Loucy (cell line): ENCODE results near the gene SGPP1.

Experiments used
- H2AFZ ChIP-seq: fragments of 200-600 bp; sonication (generic); 2 replicates; pipeline ENCODE4 v1.6.0; 2016; ENCODE audit warnings: antibody characterized with exemption, mild to moderate bottlenecking, low read length, moderate library complexity
- H3F3A ChIP-seq: fragments of 200-600 bp; 2 replicates; pipeline ENCODE4 v1.6.0; 2016; ENCODE audit warnings: antibody characterized with exemption, low read depth, mild to moderate bottlenecking
- H3K27me3 ChIP-seq: fragments of 200-600 bp; sonication (generic); 2 replicates; pipeline ENCODE4 v1.6.1; 2014; ENCODE audit warnings: low read length, mild to moderate bottlenecking; ENCODE audit not compliant: insufficient read depth, poor library complexity, severe bottlenecking
- H3K36me3 ChIP-seq: fragments of 200-600 bp; sonication (generic); 2 replicates; pipeline ENCODE4 v1.6.1; 2016; ENCODE audit warnings: low read length; ENCODE audit not compliant: insufficient read depth
- H3K4me1 ChIP-seq: fragments of 200-600 bp; sonication (generic); 2 replicates; pipeline ENCODE4 v1.5.1; 2014; ENCODE audit warnings: low read length, mild to moderate bottlenecking; ENCODE audit not compliant: insufficient read depth, poor library complexity, severe bottlenecking
- H3K4me2 ChIP-seq: fragments of 200-600 bp; sonication (generic); 2 replicates; pipeline ENCODE4 v1.6.0; 2014; ENCODE audit warnings: antibody characterized with exemption, low read length, low read depth, mild to moderate bottlenecking; ENCODE audit not compliant: poor library complexity, severe bottlenecking
- H3K4me3 ChIP-seq: fragments of 200-600 bp; sonication (generic); 2 replicates; pipeline ENCODE4 v1.5.1; 2014; ENCODE audit warnings: low read length, mild to moderate bottlenecking, mixed read lengths; ENCODE audit not compliant: poor library complexity, severe bottlenecking
- H3K79me2 ChIP-seq: fragments of 200-600 bp; sonication (generic); 2 replicates; pipeline ENCODE4 v1.6.1; 2014; ENCODE audit warnings: low read length; ENCODE audit not compliant: insufficient read depth
- H3K9ac ChIP-seq: fragments of 200-600 bp; sonication (generic); 2 replicates; pipeline ENCODE4 v1.6.0; 2014; ENCODE audit warnings: mild to moderate bottlenecking, low read depth, low read length, moderate library complexity; ENCODE audit not compliant: poor library complexity, severe bottlenecking
- H3K9me2 ChIP-seq: fragments of 200-600 bp; sonication (generic); replicated peaks from 2 replicates; pipeline ENCODE4 v1.6.1; 2016; ENCODE audit warnings: low read depth, low read length, mixed read lengths
- H3K9me3 ChIP-seq: fragments of 200-600 bp; sonication (generic); 2 replicates; pipeline ENCODE4 v1.6.1; 2014; ENCODE audit warnings: mild to moderate bottlenecking, antibody characterized with exemption, low read length, low read depth; ENCODE audit not compliant: insufficient read depth
- H4K20me1 ChIP-seq: fragments of 200-600 bp; sonication (generic); 2 replicates; pipeline ENCODE4 v1.6.0; 2014; ENCODE audit warnings: antibody characterized with exemption, low read length, mild to moderate bottlenecking; ENCODE audit not compliant: insufficient read depth, poor library complexity, severe bottlenecking
- EZH2phosphoT487 ChIP-seq: fragments of 200-600 bp; IDR thresholded peaks from 2 replicates; pipeline ENCODE4 v1.6.1; 2018; ENCODE audit warnings: antibody characterized with exemption, mild to moderate bottlenecking, moderate library complexity, borderline replicate concordance
- TF ChIP-seq, protein P1 (sequence below): fragments of 200-600 bp; sonication (generic); conservative IDR thresholded peaks from 2 replicates; pipeline ENCODE4 v1.5.1; 2014; ENCODE audit warnings: mild to moderate bottlenecking, antibody characterized with exemption, low read length

SGPP1 gene

DNA sequence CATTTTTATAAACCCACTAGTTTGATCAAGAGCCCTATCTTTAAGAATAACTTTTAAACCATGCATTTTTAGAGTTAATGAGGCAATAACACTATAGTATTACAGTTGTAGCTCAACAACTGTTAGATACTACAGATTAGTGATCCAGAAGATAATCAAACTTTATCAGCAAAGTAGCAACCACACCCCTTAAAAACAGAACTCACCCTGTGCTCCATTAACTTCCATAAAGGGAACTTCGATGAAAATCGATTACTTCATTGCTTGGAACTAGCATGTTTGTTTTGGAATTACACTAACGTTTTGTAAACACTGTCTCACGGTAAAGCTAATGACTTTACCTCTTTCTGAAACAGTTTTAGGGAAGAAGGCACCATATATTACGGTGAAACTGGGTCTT, 1.4 kb downstream of the SGPP1 start:
- peak overlapping the region; percentile 94 for H2AFZ ChIP-seq
- H3K4me1 ChIP-seq, result peaks cover 35% of the 10 kb centered on the region
- no peaks in the 10 kb centered on the region for H3K27me3 ChIP-seq
- peak overlapping the region; percentile 77 for H3K4me3 ChIP-seq
- no peaks in the 10 kb centered on the region for H3K36me3 ChIP-seq
- no peaks in the 10 kb centered on the region for H3F3A ChIP-seq
- H4K20me1 ChIP-seq, result peaks cover 10% of the 10 kb centered on the region
- H3K4me2 ChIP-seq, result peak overlapping the region; percentile 79
- H3K9me3 ChIP-seq, result no peaks in the 10 kb centered on the region
- H3K9ac ChIP-seq, result peak overlapping the region; percentile 68
- TF ChIP-seq, protein P1, sequence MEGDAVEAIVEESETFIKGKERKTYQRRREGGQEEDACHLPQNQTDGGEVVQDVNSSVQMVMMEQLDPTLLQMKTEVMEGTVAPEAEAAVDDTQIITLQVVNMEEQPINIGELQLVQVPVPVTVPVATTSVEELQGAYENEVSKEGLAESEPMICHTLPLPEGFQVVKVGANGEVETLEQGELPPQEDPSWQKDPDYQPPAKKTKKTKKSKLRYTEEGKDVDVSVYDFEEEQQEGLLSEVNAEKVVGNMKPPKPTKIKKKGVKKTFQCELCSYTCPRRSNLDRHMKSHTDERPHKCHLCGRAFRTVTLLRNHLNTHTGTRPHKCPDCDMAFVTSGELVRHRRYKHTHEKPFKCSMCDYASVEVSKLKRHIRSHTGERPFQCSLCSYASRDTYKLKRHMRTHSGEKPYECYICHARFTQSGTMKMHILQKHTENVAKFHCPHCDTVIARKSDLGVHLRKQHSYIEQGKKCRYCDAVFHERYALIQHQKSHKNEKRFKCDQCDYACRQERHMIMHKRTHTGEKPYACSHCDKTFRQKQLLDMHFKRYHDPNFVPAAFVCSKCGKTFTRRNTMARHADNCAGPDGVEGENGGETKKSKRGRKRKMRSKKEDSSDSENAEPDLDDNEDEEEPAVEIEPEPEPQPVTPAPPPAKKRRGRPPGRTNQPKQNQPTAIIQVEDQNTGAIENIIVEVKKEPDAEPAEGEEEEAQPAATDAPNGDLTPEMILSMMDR, result no peak
- TF ChIP-seq EZH2phosphoT487, result no peak
- H3K9me2 ChIP-seq, result no peaks in the 10 kb centered on the region
- peaks cover 44% of the 10 kb centered on the region for H3K79me2 ChIP-seq

DNA sequence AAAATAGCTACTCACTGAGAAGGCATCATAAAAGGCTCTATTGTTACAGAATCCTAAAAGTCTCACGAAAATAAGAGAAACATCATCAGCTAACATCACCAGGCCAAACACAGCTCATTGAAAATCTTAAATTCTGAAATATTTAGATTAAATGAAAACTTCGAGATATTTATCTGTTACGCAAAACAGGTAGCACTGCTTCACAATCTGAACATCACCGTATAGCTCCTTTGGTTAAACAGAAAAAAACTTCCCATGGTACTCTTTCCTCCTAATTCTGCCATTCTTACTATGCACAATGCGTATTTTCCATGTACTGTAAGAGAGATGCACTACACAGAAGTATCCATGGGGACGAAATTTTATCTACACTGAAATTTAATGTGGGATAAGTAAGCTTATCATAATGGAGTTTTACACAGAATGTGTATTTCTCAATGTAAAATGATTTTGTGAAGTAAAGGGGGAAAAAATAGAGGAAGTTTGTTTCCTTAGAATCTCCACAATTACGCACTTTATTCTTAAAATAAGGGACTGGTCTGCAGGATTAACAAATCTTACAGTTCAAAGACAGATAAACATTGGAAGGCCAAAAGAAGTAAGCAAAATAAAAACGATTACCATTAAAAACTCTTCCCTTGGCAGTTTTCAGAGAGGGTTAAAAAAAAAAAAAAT, 1.9 kb downstream of the SGPP1 start:
- Histone ChIP-seq H3K9ac (peak overlapping the region; percentile 68), H3K27me3 (no peaks in the 10 kb centered on the region), H4K20me1 (peaks cover 10% of the 10 kb centered on the region), H3K36me3 (no peaks in the 10 kb centered on the region), H3K9me2 (no peaks in the 10 kb centered on the region), H3K79me2 (peaks cover 44% of the 10 kb centered on the region), H3K4me3 (peak overlapping the region; percentile 77), H2AFZ (no peak overlapping the region), H3F3A (no peaks in the 10 kb centered on the region), H3K4me1 (peaks cover 35% of the 10 kb centered on the region), H3K4me2 (peak overlapping the region; percentile 79), H3K9me3 (no peaks in the 10 kb centered on the region)
- TF ChIP-seq EZH2phosphoT487, result no peak
- TF ChIP-seq, protein P1, result no peak

DNA sequence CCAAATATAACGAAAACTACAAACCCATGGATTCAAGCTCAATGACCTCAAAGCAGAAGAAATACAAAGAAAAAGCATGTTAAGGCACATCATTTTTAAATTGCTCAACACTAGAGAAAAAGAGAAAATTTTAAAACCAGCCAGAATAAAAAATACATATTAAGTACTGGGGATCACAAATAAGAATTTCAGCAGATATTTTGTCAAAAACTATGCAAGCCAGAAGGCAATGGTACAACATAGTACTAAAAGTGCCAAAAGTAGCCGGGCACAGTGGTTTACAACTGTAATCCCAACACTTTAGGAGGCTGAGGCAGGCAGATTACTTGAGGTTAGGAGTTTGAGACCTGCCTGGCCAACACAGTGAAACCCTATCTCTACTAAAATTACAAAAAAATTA, 10.2 kb downstream of the SGPP1 start:
- Histone ChIP-seq H3K9me2 (no peaks in the 10 kb centered on the region), H3K4me3 (no peak overlapping the region), H3K79me2 (peaks cover 9% of the 10 kb centered on the region; the same call in 1 of the 2 replicates), H3K27me3 (no peaks in the 10 kb centered on the region), H3K4me1 (peaks cover 3% of the 10 kb centered on the region), H3K36me3 (no peaks in the 10 kb centered on the region), H3F3A (no peaks in the 10 kb centered on the region), H3K4me2 (no peak overlapping the region), H4K20me1 (no peaks in the 10 kb centered on the region), H3K9me3 (peaks cover 18% of the 10 kb centered on the region), H3K9ac (no peak overlapping the region), H2AFZ (no peak overlapping the region)
- no peak for TF ChIP-seq EZH2phosphoT487
- TF ChIP-seq, protein P1, result no peak
